ENCODE results near the gene FABP7.

FABP7 gene

GRCh38 chr6:122798099-122798641, 18.7 kb downstream of the FABP7 start:
- peak in 1 of 2 donors; percentile 0 for DNase-seq (ENCODE audit: low read depth in 2 of 2)

GRCh38 chr6:122799140-122799745, 19.7 kb downstream of the FABP7 start:
- no peak for DNase-seq (ENCODE audit: low read depth in 2 of 2)

- no peak for DNase-seq (ENCODE audit: low read depth in 2 of 2)
Observed at GRCh38 chr6:122799916-122800686, 20.6 kb downstream of the FABP7 start.

- no peak for DNase-seq (ENCODE audit: low read depth in 2 of 2)
Observed at GRCh38 chr6:122800906-122801305, 21.4 kb downstream of the FABP7 start.

- DNase-seq (ENCODE audit: low read depth in 2 of 2) = no peak
Observed at GRCh38 chr6:122801397-122801796, 21.9 kb downstream of the FABP7 start.

- DNase-seq (ENCODE audit: low read depth in 2 of 2) = no peak
Observed at GRCh38 chr6:122803171-122803661, 23.7 kb downstream of the FABP7 start.

GRCh38 chr6:122804962-122805485, 25.5 kb downstream of the FABP7 start:
- DNase-seq (ENCODE audit: low read depth in 2 of 2) = no peak

GRCh38 chr6:122806291-122806690, 26.8 kb downstream of the FABP7 start:
- DNase-seq (ENCODE audit: low read depth in 2 of 2) = no peak

GRCh38 chr6:122808121-122808885, 28.8 kb downstream of the FABP7 start:
- no peak for DNase-seq (ENCODE audit: low read depth in 2 of 2)

GRCh38 chr6:122809001-122809400, 29.5 kb downstream of the FABP7 start:
- DNase-seq (ENCODE audit: low read depth in 2 of 2) = no peak

- no peak for DNase-seq (ENCODE audit: low read depth in 2 of 2)
Observed at GRCh38 chr6:122809691-122810090, 30.2 kb downstream of the FABP7 start.

- no peak for DNase-seq (ENCODE audit: low read depth in 2 of 2)
Observed at GRCh38 chr6:122810189-122810588, 30.7 kb downstream of the FABP7 start.

GRCh38 chr6:122817358-122817757, 37.8 kb downstream of the FABP7 start:
- no peak for DNase-seq (ENCODE audit: low read depth in 2 of 2)

GRCh38 chr6:122817766-122818165, 38.2 kb downstream of the FABP7 start:
- no peak for DNase-seq (ENCODE audit: low read depth in 2 of 2)

GRCh38 chr6:122818866-122819265, 39.4 kb downstream of the FABP7 start:
- DNase-seq (ENCODE audit: low read depth in 2 of 2) = no peak

GRCh38 chr6:122821095-122821494, 41.6 kb downstream of the FABP7 start:
- DNase-seq (ENCODE audit: low read depth in 2 of 2) = no peak

GRCh38 chr6:122825163-122825562, 45.6 kb downstream of the FABP7 start:
- DNase-seq (ENCODE audit: low read depth in 2 of 2) = no peak

- no peak for DNase-seq (ENCODE audit: low read depth in 2 of 2)
Observed at GRCh38 chr6:122829456-122829855, 49.9 kb downstream of the FABP7 start.

GRCh38 chr6:122831511-122831910, 52.0 kb downstream of the FABP7 start:
- no peak for DNase-seq (ENCODE audit: low read depth in 2 of 2)

- no peak for DNase-seq (ENCODE audit: low read depth in 2 of 2)
Observed at GRCh38 chr6:122832459-122832858, 52.9 kb downstream of the FABP7 start.

GRCh38 chr6:122833021-122833491, 53.5 kb downstream of the FABP7 start:
- no peak for DNase-seq (ENCODE audit: low read depth in 2 of 2)

All from stimulated activated CD8-positive, alpha-beta memory T cell treated with anti-CD3 and anti-CD28 coated beads, Interleukin-2, amount 100 ng/mL, for 48 hours (primary cell).